HepG2 (cell line): Measurements from ENCODE around the gene GRIK4. TPM values are rescaled to one million over a fixed set of nuclear protein-coding genes. Genes with fewer than 3 reads are reported as not detected.

ENCODE experiments used
- ATRX ChIP-seq: sonication (generic); formaldehyde crosslinking; IDR thresholded peaks from 2 replicates; pipeline ENCODE4 v1.4.0; 2020; ENCODE audit warnings: missing genetic modification reagents, borderline replicate concordance
- CHD2 ChIP-seq: IDR thresholded peaks from 2 replicates; pipeline ENCODE4 v1.6.1; 2011; ENCODE audit warnings: low read depth, low read length, improper control_type of control experiment
- GTF3A ChIP-seq: sonication (generic); formaldehyde crosslinking; conservative IDR thresholded peaks from 2 replicates; pipeline ENCODE4 v1.4.0; 2020; ENCODE audit warnings: mild to moderate bottlenecking, missing genetic modification reagents
- HMGXB3 ChIP-seq: sonication (generic); formaldehyde crosslinking; IDR thresholded peaks from 2 replicates; pipeline ENCODE4 v1.4.0; 2020; ENCODE audit warnings: missing genetic modification reagents, borderline replicate concordance
- ISX ChIP-seq: sonication (generic); formaldehyde crosslinking; conservative IDR thresholded peaks from 2 replicates; pipeline ENCODE4 v1.5.0; 2020; ENCODE audit warnings: missing genetic modification reagents
- KLF16 ChIP-seq, 2 experiments: sonication (generic) in 1 of 2; formaldehyde crosslinking in 1 of 2; IDR thresholded peaks; 2 replicates each; pipeline versions ENCODE4 v1.6.1 to v1.8.0; 2016 to 2023; ENCODE audit warnings: missing genetic modification reagents in 2 of 2, missing compliant biosample characterization in 1 of 2
- MYC ChIP-seq: sonication (generic); formaldehyde crosslinking; IDR thresholded peaks from 2 replicates; pipeline ENCODE4 v1.9.0; 2021; ENCODE audit warnings: missing genetic modification reagents, borderline replicate concordance
- RBFOX2 ChIP-seq: fragments of 200-400 bp; formaldehyde crosslinking; IDR thresholded peaks from 2 replicates; pipeline ENCODE4 v1.6.1; 2017; ENCODE audit warnings: low read depth, mild to moderate bottlenecking, low read length
- RERE ChIP-seq: IDR thresholded peaks from 2 replicates; pipeline ENCODE4 v1.6.1; 2016; ENCODE audit warnings: low read depth, missing genetic modification reagents, missing compliant biosample characterization
- SP2 ChIP-seq: sonication (generic); formaldehyde crosslinking; IDR thresholded peaks from 2 replicates; pipeline ENCODE4 v1.5.1; 2020; ENCODE audit warnings: mild to moderate bottlenecking, missing genetic modification reagents
- SP5 ChIP-seq: IDR thresholded peaks from 2 replicates; pipeline ENCODE4 v1.6.1; 2016; ENCODE audit warnings: low read depth, borderline replicate concordance
- U2AF2 ChIP-seq: fragments of 200-400 bp; formaldehyde crosslinking; IDR thresholded peaks from 2 replicates; pipeline ENCODE4 v1.6.1; 2017; ENCODE audit warnings: low read depth, mild to moderate bottlenecking, low read length
- ZBTB14 ChIP-seq: sonication (generic); formaldehyde crosslinking; IDR thresholded peaks from 2 replicates; pipeline ENCODE4 v1.4.0; 2020; ENCODE audit warnings: missing genetic modification reagents
- ZEB1 ChIP-seq: IDR thresholded peaks from 2 replicates; pipeline ENCODE4 v1.6.1; 2012; ENCODE audit warnings: mild to moderate bottlenecking, low read depth, inconsistent platforms; ENCODE audit not compliant: insufficient replicate concordance
- ZNF143 ChIP-seq: sonication (generic); formaldehyde crosslinking; IDR thresholded peaks from 2 replicates; pipeline ENCODE4 v1.4.0; 2020; ENCODE audit warnings: missing genetic modification reagents
- ZNF24 ChIP-seq: fragments of 450-650 bp; IDR thresholded peaks from 2 replicates; pipeline ENCODE4 v1.6.1; 2017; ENCODE audit warnings: antibody characterized with exemption, mild to moderate bottlenecking
- ZNF441 ChIP-seq: sonication (generic); formaldehyde crosslinking; IDR thresholded peaks from 2 replicates; pipeline ENCODE4 v1.7.0; 2021; ENCODE audit warnings: missing genetic modification reagents, borderline replicate concordance
- ZNF510 ChIP-seq: sonication (generic); formaldehyde crosslinking; IDR thresholded peaks from 2 replicates; pipeline ENCODE4 v1.4.0; 2020; ENCODE audit warnings: low read depth, mild to moderate bottlenecking, missing genetic modification reagents
- ZNF550 ChIP-seq: sonication (generic); formaldehyde crosslinking; IDR thresholded peaks from 2 replicates; pipeline ENCODE4 v1.4.0; 2020; ENCODE audit warnings: mild to moderate bottlenecking, missing genetic modification reagents, borderline replicate concordance
- ZNF616 ChIP-seq: sonication (generic); formaldehyde crosslinking; IDR thresholded peaks from 2 replicates; pipeline ENCODE4 v1.5.0; 2020; ENCODE audit warnings: low read depth, mild to moderate bottlenecking, missing genetic modification reagents
- ZNF777 ChIP-seq: sonication (generic); formaldehyde crosslinking; IDR thresholded peaks from 2 replicates; pipeline ENCODE4 v1.4.0; 2020; ENCODE audit warnings: missing genetic modification reagents
- polyA plus RNA-seq, 8 experiments: library from polyadenylated mRNA; depleted of rRNA in 3 of 8; stranded (reverse) in 7 of 8; unstranded in 1 of 8; fragments of >200 nt; fragmentation: Illumina TruSeq in 4 of 8; extraction: Trizol in 4 of 8; gene quantifications; 2 replicates each; pipeline versions ENCODE4 v1.2.1 to v1.2.3, GENCODE V29; 2011 to 2016; ENCODE audit warnings: low read depth in 4 of 8, missing spikeins in 1 of 8, mixed read lengths in 1 of 8; ENCODE audit not compliant: insufficient read depth in 1 of 8
- total RNA-seq, 5 experiments: library from RNA; depleted of rRNA; stranded (reverse); fragments of >200 nt; fragmentation: Illumina TruSeq; extraction: Trizol; gene quantifications; 2 replicates each; pipeline ENCODE4 v1.2.3, GENCODE V29; 2016; ENCODE audit warnings: low read depth in 1 of 5

GRIK4 gene
- total and polyA plus RNA-seq, 2 of the 13 experiments (the other 11 are each of a cell fraction or from before 2014, with no cell fraction given) = 0.04 to 0.07 TPM

GRCh38 chr11:120532832-120533196 is 21.3 kb downstream of the GRIK4 start (continued):
- no peak for TF ChIP-seq HMGXB3 (CRISPR knock-in tag)
- TF ChIP-seq ZBTB14 (CRISPR knock-in tag) = no peak
- no peak for TF ChIP-seq ZNF550 (CRISPR knock-in tag)
- peak; percentile 38; the same call in 1 of the 2 replicates for TF ChIP-seq ZNF24
- TF ChIP-seq ZNF143 (CRISPR knock-in tag) = no peak
- TF ChIP-seq SP2 (CRISPR knock-in tag) = no peak
- no peak for TF ChIP-seq RERE (CRISPR knock-in tag)
- TF ChIP-seq ISX (CRISPR knock-in tag) = no peak
- TF ChIP-seq RBFOX2 = no peak
- TF ChIP-seq ZEB1 = no peak
- no peak for TF ChIP-seq ATRX (CRISPR knock-in tag)
- TF ChIP-seq CHD2 = no peak
- no peak for TF ChIP-seq ZNF441 (CRISPR knock-in tag)
- TF ChIP-seq ZNF777 = no peak
- no peak for TF ChIP-seq ZNF616
- no peak for TF ChIP-seq MYC (CRISPR knock-in tag)
- TF ChIP-seq U2AF2 = no peak
- no peak for TF ChIP-seq GTF3A (CRISPR knock-in tag)
- no peak for TF ChIP-seq KLF16 (CRISPR knock-in tag; IDR thresholded peaks at IDR 0.05)
- no peak for TF ChIP-seq ZNF510
- no peak for TF ChIP-seq SP5
